Upper lobe of left lung (tissue), 6 donors: ENCODE data around the gene CATSPERB. TPM values are rescaled to one million over a fixed set of nuclear protein-coding genes. Genes with fewer than 3 reads are reported as not detected.
"Not testable (repeated sequence)": the region's sequence is repeated elsewhere in the genome, so short reads cannot be mapped to it uniquely, and the experiment has no call there.

Source experiments
- ATAC-seq, 2 donors: fragments of 200-7000 bp; cut with Tn5 transposase; one replicate each; pipeline ENCODE4 v1.9.1; 2022; ENCODE audit warnings: mild to moderate bottlenecking in 2 of 2, moderate library complexity in 2 of 2; ENCODE audit not compliant: low FRiP score in 2 of 2
- DNase-seq, 2 donors: peaks; one replicate each; pipeline ENCODE4 v3.0.0-alpha.2; 2019 to 2020
- H3K27ac ChIP-seq, 4 donors: fragments of 200-600 bp; sonication (generic); one replicate each; pipeline ENCODE4 v1.5.1; 2016 to 2019
- H3K27me3 ChIP-seq, 4 donors: fragments of 200-600 bp; sonication (generic); one replicate each; pipeline ENCODE4 v1.5.1; 2017 to 2019
- H3K36me3 ChIP-seq, 4 donors: fragments of 200-600 bp; sonication (generic); one replicate each; pipeline ENCODE4 v1.5.1; 2016 to 2019
- H3K4me1 ChIP-seq, 4 donors: fragments of 200-600 bp; sonication (generic); one replicate each; pipeline ENCODE4 v1.5.1; 2018 to 2019
- H3K4me3 ChIP-seq, 4 donors: fragments of 200-600 bp; sonication (generic); one replicate each; pipeline ENCODE4 v1.5.1; 2017 to 2019; ENCODE audit warnings: mild to moderate bottlenecking in 2 of 4, moderate library complexity in 1 of 4
- H3K9me3 ChIP-seq, 4 donors: fragments of 200-600 bp; sonication (generic); one replicate each; pipeline ENCODE4 v1.5.1; 2018 to 2019
- EP300 ChIP-seq, 4 donors: sonication (generic); formaldehyde crosslinking; IDR thresholded peaks; one replicate each; pipeline ENCODE4 v1.5.1; 2017; ENCODE audit warnings: antibody characterized with exemption in 4 of 4, control low read depth in 2 of 4
- POLR2A ChIP-seq, 4 donors: fragments of 450-650 bp; IDR thresholded peaks; one replicate each; pipeline ENCODE4 v1.5.1; 2016 to 2017; ENCODE audit warnings: antibody characterized with exemption in 4 of 4, mild to moderate bottlenecking in 2 of 4
- POLR2AphosphoS5 ChIP-seq, 2 donors: sonication (generic); formaldehyde crosslinking; IDR thresholded peaks; one replicate each; pipeline ENCODE4 v1.5.1; 2017; ENCODE audit warnings: antibody characterized with exemption in 2 of 2
- WGBS, 2 donors: methylation state at CpG; one replicate each; pipeline ENCODE4 v1.1.5; 2017 to 2018; 5-methylcytosine and 5-hydroxymethylcytosine counted together
- total RNA-seq, 6 donors: library from RNA; depleted of rRNA in 4 of 6; stranded (reverse); fragments of >200 nt in 4 of 6; gene quantifications; one replicate each; pipeline versions ENCODE4 v1.1.0 to v1.2.1, GENCODE V29; 2016 to 2021
- TF ChIP-seq, protein P1 (sequence below), 6 experiments: fragments of 450-650 bp in 4 of 6; fragments of 200-600 bp in 2 of 6; sonication (generic) in 2 of 6; IDR thresholded peaks; one replicate each; pipeline ENCODE4 v1.5.1; 2016 to 2019; ENCODE audit warnings: antibody characterized with exemption in 6 of 6
- donor health status: DM: no; HTN: no; CAD: no; lungs with moderate emphysema.
- donor health status: DM: no; HTN: yes; CAD: no; lungs with severe emphysema.

CATSPERB gene
- total RNA-seq, 6 donors from 2014 or later, result 0.63 to 16.8 (median 3.9) TPM

DNA sequence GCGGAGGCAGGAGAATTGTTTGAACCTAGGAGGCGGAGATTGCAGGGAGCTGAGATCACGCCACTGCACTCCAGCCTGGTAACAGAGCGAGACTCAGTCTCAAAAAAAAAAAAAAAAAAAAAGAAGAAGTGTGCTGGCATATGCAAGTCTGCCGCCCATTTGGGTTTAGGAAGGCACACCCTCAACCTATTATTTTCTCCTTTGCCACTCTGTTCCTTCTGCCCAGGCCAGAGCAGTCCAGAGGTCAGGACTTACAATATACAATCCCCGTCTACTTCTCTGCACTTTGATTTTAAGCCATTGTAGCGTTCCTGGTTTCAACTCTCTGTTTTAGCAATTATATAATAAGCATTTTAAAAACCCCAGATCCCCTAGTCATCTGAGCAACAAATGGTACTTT, 39.8 kb downstream of the CATSPERB start:
- peaks cover 0 to 4% (median 0%) of the 10 kb centered on the region in 4 donors for H3K9me3 ChIP-seq
- 87 to 91% methylated on average over 7 of the region's 7 CpGs for WGBS, 2 donors
- ATAC-seq (no peak), DNase-seq (no peak)
- H3K27ac ChIP-seq, result no peak overlapping the region
- no peaks in the 10 kb centered on the region for H3K4me1 ChIP-seq
- TF ChIP-seq EP300 (IDR thresholded peaks at IDR 0.05), result no peak
- TF ChIP-seq POLR2AphosphoS5 (IDR thresholded peaks at IDR 0.05), result no peak
- TF ChIP-seq, protein P1, sequence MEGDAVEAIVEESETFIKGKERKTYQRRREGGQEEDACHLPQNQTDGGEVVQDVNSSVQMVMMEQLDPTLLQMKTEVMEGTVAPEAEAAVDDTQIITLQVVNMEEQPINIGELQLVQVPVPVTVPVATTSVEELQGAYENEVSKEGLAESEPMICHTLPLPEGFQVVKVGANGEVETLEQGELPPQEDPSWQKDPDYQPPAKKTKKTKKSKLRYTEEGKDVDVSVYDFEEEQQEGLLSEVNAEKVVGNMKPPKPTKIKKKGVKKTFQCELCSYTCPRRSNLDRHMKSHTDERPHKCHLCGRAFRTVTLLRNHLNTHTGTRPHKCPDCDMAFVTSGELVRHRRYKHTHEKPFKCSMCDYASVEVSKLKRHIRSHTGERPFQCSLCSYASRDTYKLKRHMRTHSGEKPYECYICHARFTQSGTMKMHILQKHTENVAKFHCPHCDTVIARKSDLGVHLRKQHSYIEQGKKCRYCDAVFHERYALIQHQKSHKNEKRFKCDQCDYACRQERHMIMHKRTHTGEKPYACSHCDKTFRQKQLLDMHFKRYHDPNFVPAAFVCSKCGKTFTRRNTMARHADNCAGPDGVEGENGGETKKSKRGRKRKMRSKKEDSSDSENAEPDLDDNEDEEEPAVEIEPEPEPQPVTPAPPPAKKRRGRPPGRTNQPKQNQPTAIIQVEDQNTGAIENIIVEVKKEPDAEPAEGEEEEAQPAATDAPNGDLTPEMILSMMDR (IDR thresholded peaks at IDR 0.05), result no peak
- no peak for TF ChIP-seq POLR2A (IDR thresholded peaks at IDR 0.05)
- no peak overlapping the region for H3K4me3 ChIP-seq
- H3K27me3 ChIP-seq, result no peaks in the 10 kb centered on the region
- H3K36me3 ChIP-seq, result no peaks in the 10 kb centered on the region

DNA sequence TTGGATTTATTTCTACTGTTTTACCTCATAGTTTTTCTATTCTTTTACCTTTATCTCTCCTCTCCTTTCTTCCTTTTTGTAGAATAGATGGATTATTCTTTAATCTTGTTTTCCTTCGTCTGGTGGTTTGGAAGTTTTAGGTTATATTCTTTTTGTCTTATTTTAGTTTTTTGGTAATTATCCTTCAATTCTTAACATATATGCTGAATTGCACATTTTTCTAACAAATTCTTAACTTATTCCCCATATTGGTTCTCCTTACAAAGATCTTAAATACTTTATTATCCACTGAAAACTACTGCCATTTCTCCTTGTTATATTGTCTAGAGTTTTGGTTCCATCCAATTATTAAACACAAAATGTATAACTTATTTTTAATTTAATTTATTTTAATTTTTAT, 42.3 kb downstream of the CATSPERB start:
- DNase-seq (no peak), ATAC-seq (no peak)
- no peak overlapping the region for H3K27ac ChIP-seq
- H3K27me3 ChIP-seq, result no peaks in the 10 kb centered on the region
- peaks cover 0 to 4% (median 0%) of the 10 kb centered on the region in 4 donors for H3K9me3 ChIP-seq
- WGBS, 2 donors, result 75 to 91% methylated on average over 1 of the region's 1 CpG
- H3K4me3 ChIP-seq, result no peak overlapping the region
- no peaks in the 10 kb centered on the region for H3K36me3 ChIP-seq
- TF ChIP-seq POLR2AphosphoS5 (IDR thresholded peaks at IDR 0.05) (no peak), POLR2A (IDR thresholded peaks at IDR 0.05) (no peak), EP300 (IDR thresholded peaks at IDR 0.05) (no peak)
- TF ChIP-seq, protein P1 (IDR thresholded peaks at IDR 0.05), result no peak
- no peaks in the 10 kb centered on the region for H3K4me1 ChIP-seq

DNA sequence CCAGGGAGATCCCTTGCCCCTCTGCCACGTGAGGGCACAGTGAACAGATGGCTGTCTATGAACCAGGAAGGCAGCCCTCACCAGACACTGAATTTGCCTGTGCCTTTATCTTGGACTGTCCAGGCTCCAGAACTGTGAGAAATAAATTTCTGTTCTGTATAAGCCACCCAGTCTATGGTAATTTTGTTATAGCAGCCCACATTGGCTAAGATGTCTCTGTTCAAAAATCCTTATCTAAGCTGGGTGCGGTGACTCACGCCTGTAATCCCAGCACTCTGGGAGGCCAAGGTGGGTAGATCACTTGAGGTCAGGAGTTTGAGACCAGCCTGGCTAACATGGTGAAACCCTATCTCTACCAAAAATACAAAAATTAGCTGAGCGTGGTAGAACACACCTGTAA, 44.5 kb downstream of the CATSPERB start:
- not testable (repeated sequence) for H3K36me3 ChIP-seq, H3K27me3 ChIP-seq, ATAC-seq, H3K4me3 ChIP-seq, H3K4me1 ChIP-seq, H3K9me3 ChIP-seq, DNase-seq, H3K27ac ChIP-seq
- 89 to 93% methylated on average over 4 of the region's 4 CpGs for WGBS, 2 donors

DNA sequence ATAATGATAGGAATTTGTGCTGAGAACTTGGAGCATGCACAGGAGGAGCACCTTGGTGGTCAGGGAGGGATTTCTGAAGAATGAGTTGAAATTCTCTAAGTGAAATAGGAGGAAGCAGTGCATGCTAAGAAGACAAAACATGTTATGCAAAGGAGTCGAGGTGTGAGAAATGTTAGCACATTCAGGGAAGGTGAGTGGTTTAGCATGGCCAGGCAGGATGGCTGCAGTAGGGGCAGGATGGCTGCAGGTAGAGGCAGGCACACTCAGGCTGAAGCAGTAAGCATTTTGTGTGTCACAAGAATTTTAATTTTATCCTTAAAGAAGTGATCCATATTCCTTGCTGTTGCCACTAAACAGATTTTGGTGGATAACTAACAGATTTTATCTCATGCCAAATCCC, 46.3 kb downstream of the CATSPERB start:
- no peak overlapping the region for H3K27ac ChIP-seq
- peaks cover 0 to 2% (median 0%) of the 10 kb centered on the region in 4 donors for H3K9me3 ChIP-seq
- ATAC-seq, result no peak
- no peaks in the 10 kb centered on the region for H3K27me3 ChIP-seq
- no peaks in the 10 kb centered on the region for H3K36me3 ChIP-seq
- H3K4me3 ChIP-seq, result no peak overlapping the region
- TF ChIP-seq, protein P1 (IDR thresholded peaks at IDR 0.05), result no peak
- TF ChIP-seq POLR2A (IDR thresholded peaks at IDR 0.05), result no peak
- WGBS, 2 donors, result 50 to 72% methylated on average over 1 of the region's 1 CpG
- no peaks in the 10 kb centered on the region for H3K4me1 ChIP-seq
- no peak for DNase-seq

DNA sequence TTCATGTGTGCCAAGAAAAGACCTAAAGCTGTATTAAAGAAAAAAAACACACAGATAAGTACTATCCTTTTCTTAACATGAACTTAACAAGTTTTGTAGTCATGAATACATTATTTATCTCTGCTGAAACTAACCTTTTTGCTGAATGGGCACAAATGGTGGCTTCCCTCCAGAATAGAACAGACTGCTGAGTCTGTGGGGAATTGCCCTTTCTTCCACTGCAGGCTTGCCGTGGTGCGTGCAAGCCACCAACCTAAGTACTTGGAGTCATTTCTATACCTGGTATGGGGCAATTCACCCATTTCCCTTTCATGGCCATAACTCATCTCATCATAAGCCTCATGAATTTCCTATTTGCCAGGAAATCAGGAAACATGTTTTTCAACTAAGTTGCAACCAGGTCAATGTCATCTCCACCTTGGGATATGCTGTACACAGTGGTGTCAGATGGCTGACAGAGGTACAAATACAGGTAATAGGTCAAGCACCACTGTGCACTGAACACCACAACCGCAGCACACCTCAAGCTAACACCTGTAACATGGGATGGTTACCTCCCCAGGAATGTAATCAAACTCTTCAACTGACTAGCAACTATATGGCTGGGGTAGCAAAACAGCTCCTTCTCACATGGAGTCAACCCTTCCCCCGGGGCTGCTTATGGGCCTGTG, 49.9 kb downstream of the CATSPERB start:
- H3K27ac ChIP-seq, result no peak overlapping the region
- H3K4me3 ChIP-seq, result no peak overlapping the region
- H3K27me3 ChIP-seq, result no peaks in the 10 kb centered on the region
- DNase-seq (no peak), ATAC-seq (no peak)
- WGBS, 2 donors, result 75 to 83% methylated on average over 3 to 4 of the region's 4 CpGs
- no peaks in the 10 kb centered on the region for H3K4me1 ChIP-seq
- no peaks in the 10 kb centered on the region for H3K36me3 ChIP-seq
- no peak for TF ChIP-seq EP300 (IDR thresholded peaks at IDR 0.05)
- TF ChIP-seq, protein P1 (IDR thresholded peaks at IDR 0.05), result no peak
- TF ChIP-seq POLR2AphosphoS5 (IDR thresholded peaks at IDR 0.05), result no peak
- no peak for TF ChIP-seq POLR2A (IDR thresholded peaks at IDR 0.05)
- H3K9me3 ChIP-seq, result no peaks in the 10 kb centered on the region
